NCI-H2107 (cell line): Measurements from ENCODE around the gene CD320.
"Not testable (repeated sequence)": the region's sequence is repeated elsewhere in the genome, so short reads cannot be mapped to it uniquely, and the experiment has no call there.

Experiments
- DNase-seq: peaks from one replicate; lab custom pipeline; 2025; lab: John Stamatoyannopoulos, UW

CD320 gene

DNA sequence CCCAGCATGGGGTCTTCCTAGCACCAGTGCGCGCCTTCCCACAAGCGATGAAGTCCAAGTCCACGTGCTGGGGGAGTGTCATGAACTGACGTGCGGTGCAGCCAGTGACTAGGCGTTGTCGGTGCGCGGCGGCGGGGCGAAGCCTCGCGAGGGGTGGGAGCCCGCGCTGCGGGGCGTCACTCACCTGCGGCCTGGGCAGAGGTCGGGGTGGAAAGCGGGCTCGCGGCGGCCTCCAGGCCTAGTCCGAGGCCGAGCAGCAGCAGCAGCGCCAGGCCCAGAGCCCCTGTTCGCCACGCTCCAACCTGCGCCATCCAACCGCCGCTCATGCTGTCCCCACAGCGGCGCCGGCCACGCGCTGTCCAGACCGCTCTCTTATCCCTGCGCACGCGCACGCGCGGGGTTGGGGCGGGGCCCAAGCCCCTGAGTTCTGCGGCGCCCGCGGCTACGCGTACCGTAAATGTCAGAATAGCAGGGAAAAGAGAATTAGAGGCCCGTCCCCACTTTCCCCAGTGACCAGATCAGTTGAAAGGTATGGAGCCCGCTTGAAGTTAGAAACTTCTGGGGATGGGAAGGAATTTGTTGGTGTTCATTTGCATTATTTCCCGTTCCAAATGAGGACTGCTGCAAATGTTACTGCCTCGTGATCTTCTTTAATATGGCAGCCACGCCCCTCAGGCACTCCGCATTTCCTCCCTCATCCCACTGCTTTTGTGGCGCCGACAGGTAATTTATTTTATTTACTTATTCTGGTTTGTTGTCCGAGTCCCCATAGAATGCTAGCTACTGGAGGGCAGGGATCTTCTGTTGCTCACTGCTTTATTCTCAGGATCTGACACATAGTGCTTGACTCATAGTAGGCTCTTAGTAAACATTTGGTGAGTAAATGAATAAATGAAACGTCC lies at the start of gene CD320:
Gene CD320 (minus strand): TSS at position 394 of the 902 bp plus-strand sequence. CDS start 68 bp downstream, at position 326.
- DNase-seq, result peak; percentile 81

DNA sequence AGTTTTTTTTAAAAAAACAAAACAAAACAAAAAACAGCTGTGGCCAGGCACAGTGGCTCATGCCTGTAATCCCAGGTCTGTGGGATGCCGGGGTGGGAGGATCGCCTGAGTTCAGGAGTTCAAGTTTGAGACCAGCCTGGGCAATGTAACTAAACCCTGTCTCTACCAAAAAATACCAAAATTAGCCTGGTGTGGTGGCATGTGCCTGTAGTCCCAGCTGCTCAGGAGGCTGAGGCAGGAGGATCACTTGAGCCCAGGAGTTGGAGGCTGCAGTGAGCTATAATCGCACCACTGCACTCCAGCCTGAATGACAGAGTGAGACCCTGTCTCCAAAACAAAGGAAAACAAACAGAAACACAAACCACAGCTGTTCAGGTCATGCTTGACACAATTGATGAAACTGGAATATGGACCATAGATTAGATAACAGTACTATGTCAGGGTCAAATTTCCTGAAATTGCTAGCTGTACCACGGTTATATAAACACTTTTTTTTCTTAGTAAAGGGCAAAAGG lies 48.9 kb upstream of the CD320 start:
- no peak for DNase-seq

GRCh38 chr19:8355631-8356402 lies 47.7 kb upstream of the CD320 start:
- no peak for DNase-seq

- not testable (repeated sequence) for DNase-seq
These were observed 44.7 kb upstream of the CD320 start for GRCh38 chr19:8352845-8353244.

- no peak for DNase-seq
These were observed 44.1 kb upstream of the CD320 start for GRCh38 chr19:8352134-8352827.

GRCh38 chr19:8349629-8350372 lies 41.6 kb upstream of the CD320 start:
- not testable (repeated sequence) for DNase-seq

GRCh38 chr19:8343483-8343844 lies 35.3 kb upstream of the CD320 start:
- DNase-seq, result no peak

DNA sequence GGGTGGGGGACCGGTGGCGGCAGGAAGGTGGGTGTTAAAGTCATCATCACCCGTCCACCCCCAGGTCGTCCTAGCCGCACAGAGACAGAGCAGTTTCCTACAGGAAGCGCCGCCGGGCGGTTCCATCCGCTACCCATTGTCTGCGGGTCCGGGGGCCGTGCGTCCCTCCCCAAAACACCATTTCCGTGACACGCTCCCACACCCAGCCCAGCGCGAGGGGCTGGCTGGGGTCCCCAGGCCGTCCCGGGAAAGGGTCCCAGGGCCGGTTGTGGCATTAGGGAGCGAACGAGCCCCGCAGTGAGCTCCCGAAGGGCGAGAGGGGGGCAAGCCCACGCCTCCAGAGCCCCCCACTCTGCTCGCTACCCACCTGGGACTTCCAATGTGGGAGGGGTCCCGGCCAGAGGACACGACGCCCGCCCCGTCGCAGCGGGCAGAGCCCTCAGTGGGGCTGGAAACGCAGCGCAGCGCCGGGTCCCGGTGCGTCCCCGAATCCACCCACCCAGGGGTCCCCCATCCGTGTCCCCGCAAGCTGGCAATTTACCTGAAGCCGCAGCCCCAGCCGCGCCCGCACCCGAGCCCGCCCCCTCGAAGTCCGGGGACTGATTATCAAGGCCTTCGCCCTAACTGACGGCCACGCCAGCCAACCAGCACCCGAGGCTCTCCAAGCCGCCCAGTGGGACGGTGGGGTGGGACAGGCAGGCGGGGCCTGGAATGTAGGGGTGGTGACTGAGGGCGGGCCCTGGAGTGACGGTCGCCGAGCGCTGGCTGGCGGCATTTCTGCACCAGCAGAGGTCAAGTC lies 34.7 kb upstream of the CD320 start, which contains the start of gene KANK3:
Gene KANK3 (minus strand): TSS at position 579 of the 799 bp plus-strand sequence. CDS start 5,434 bp downstream, outside the sequence.
- no peak for DNase-seq

DNA sequence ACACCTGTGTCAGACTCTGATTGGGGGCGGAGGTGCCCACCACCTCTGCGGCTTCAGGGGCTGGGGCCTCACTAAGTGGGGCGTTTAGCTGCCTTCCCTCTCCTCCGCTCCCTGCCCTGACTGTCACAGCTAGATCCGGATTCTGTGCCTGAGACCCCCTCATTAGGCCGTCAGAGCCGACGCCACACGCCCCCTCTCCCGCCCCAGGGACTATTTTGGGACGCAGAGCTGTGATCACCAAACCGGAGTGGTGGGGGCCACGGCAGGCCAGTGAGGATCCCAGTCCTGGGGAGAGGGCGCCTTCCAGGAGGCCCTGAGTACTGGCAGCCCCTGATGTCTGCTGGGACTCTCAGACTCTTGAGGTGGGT lies 34.1 kb upstream of the CD320 start:
- DNase-seq, result no peak

DNA sequence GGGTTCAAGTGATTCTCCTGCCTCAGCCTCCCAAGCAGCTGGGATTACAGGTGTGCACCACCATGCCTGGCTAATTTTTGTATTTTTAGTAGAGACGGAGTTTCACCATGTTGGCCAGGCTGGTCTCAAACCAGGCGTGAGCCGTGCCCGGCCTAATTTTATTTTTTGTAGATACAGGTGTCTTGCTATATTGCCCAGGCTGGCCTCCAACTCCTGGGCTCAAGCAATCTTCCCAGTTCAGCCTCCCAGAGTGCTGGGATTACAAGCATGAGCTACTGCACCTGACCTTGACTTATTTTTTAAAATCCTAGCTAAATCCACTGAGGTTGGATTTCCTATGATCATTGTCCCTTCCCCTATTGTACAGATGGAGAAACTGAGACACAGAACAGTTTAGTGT lies 33.3 kb upstream of the CD320 start:
- DNase-seq, result not testable (repeated sequence)

DNA sequence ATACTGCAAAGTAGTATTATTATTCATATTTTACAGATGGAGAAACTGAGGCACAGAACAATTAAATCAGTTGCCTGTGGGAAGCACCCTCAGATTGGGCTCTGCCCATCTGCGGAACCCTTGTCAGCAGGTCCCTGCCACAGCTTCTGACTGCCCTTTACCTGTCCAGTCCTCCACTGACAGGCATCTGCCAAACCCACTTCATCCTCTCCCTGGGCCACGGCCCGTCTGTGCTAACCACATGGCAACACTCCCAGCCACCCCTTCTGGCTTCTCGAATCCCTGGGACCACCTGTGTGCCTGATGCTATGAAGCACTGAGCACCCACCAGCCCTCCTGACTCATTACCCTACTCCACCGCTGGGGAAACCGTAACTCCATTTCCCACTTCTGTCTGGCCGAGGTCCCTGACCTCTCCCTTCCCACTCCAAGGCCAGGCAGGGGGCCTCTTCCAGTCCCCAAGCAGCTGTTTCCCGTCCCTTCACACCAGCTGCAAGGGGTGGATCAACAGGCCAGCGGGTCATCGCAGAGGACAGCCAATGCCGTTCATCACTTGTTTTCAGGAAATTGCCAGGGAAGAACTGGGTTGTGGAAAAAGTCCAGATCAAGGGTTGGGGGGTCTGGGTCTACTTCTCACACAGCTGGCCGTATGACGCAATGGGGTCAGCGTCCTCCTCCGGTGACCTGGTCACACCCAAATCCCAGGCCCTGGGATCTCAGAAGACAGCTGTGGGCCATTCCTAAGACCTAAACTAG lies 32.4 kb upstream of the CD320 start:
- DNase-seq, result no peak

GRCh38 chr19:8338835-8339234 lies 30.7 kb upstream of the CD320 start:
- no peak for DNase-seq

GRCh38 chr19:8337728-8338127 lies 29.6 kb upstream of the CD320 start:
- DNase-seq, result no peak

GRCh38 chr19:8336660-8337059 lies 28.5 kb upstream of the CD320 start:
- DNase-seq, result no peak

DNA sequence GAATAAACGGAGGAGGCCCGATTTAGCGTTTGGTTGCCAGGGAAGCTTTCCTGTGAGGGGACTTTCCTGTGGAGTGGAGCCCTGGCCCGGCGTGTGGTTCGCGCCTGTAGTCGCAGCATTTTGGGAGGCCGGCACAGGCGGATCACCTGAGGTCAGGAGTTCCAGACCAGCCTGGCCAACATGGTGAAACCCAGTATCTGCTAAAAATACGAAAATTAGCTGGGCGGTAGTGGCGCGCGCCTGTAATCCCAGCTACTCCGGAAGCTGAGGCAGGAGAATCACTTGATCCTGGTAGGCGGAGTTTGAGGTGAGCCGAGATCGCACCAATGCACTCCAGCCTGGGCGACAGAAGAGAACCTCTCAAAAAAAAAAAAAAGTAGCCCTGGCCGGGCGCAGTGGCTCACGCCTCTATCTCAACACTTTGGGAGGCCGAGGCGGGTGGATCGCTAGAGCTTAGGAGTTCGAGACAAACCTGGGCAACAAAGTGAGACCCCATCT lies 28.0 kb upstream of the CD320 start:
- DNase-seq, result no peak

DNA sequence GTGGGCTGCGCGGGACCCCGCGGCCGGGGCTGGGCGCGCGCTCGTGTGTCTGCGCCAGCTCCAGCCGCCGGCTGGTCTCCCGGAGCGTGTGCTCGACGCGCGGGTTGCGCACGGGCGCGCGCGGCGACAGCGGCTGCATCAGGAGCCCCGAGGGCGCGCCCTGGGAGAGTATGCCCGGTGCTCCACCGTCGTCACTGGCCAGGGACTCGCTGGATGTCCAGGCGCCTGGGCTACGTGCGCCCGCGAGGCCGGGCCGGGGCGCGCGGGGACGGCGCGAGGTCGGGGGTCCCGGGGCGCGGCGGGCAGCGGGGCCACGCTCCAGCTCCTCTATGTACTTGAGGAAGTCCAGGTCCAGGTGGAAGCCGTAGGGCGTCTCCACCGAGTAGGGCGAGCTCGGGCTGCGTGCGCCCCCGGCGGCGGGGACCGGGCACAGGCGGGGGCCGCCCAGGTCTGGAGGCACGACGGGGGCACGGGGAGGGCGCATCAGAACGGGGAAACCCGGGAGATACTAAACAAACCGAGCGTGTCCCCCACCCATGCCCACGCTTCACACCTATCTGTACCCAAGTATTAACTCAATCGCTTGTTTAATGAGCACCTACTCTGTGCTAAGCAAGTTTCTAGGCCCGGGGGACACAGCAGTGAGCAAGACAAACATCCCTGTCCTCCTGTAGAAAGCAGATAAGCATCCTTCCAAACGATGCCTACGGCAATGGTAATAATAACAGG lies 27.3 kb upstream of the CD320 start:
- no peak for DNase-seq

DNA sequence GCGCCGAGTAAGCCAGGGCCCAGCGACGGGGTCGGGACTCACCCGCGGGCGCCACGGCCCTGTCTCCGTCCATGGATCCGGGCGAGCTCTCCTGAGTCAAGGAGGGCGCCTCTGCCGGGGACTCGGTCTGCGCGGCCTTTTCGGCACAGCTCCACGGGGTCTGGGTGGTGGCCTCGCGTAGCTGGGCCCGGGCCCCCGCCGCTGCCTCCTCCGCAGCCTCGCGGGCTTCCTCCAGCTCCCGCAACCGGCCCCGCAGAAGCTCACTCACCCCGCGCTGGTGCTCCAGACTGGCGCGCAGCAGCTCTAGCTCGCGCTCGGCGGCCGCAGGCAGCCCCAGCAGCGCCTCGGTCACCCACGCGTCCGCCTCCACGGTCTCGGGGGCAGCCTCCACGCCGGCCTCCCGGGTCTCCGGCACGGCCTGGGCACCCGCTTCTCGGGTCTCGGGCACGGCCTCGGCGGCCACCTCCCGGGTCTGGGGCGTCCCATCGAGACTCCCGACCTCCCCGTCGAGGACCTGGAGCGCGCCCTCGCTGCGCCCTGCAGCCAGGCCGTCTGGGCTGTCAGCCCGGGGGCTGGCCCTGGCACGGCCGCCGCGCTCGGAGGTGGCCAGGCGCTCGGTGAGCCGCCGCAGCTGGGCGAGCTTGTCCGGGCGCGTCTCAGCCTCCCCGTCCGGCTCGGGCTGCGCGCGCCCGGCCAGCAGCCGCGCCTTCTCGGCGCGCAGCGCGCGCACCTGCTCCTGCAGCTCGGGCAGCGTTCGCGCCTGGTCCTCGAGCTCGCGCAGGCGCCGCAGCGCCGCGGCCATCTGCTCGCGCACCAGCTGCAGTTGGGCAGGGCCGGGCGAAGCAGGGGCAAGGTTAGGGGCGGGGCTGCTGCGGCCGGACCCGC lies 26.5 kb upstream of the CD320 start:
- DNase-seq, result peak; percentile 34
